CD14-positive monocyte (primary cell): ENCODE results near the gene OGFOD2. TPM values are rescaled to one million over a fixed set of nuclear protein-coding genes. Genes with fewer than 3 reads are reported as not detected.

Experiments
- DNase-seq, 3 donors: peaks; one replicate each; pipeline ENCODE4 v3.0.0-alpha.2; 2011 to 2022
- H2AFZ ChIP-seq: 2 replicates; pipeline ENCODE4 v1.6.0; 2012; ENCODE audit warnings: mild to moderate bottlenecking, low read depth, low read length, inconsistent platforms; ENCODE audit not compliant: insufficient read depth, poor library complexity, severe bottlenecking
- H3K27ac ChIP-seq, 2 donors: 1 replicate in 1 of 2; 2 replicates in 1 of 2; pipeline ENCODE4 v1.5.1; 2012 to 2013; ENCODE audit warnings: low read length in 2 of 2, control low read depth in 1 of 2, inconsistent platforms in 1 of 2, low read depth in 1 of 2, mild to moderate bottlenecking in 1 of 2
- H3K27me3 ChIP-seq, 2 donors: one replicate each; pipeline versions ENCODE4 v1.6.0 to v1.6.1; 2011 to 2013; ENCODE audit warnings: low read length in 2 of 2; ENCODE audit not compliant: control insufficient read depth in 2 of 2, insufficient read depth in 2 of 2
- H3K36me3 ChIP-seq, 2 donors: replicated peaks in 1 of 2; 1 replicate in 1 of 2; 2 replicates in 1 of 2; pipeline versions ENCODE4 v1.5.1 to v1.6.1; 2012 to 2013; ENCODE audit warnings: low read length in 2 of 2, control low read depth in 1 of 2, inconsistent platforms in 1 of 2, mild to moderate bottlenecking in 1 of 2; ENCODE audit not compliant: insufficient read depth in 2 of 2, control insufficient read depth in 1 of 2
- H3K4me1 ChIP-seq, 2 donors: 1 replicate in 1 of 2; 2 replicates in 1 of 2; pipeline versions ENCODE4 v1.5.1 to v1.6.1; 2012 to 2013; ENCODE audit warnings: low read length in 2 of 2, control low read depth in 1 of 2, inconsistent platforms in 1 of 2, mild to moderate bottlenecking in 1 of 2, moderate library complexity in 1 of 2; ENCODE audit not compliant: insufficient read depth in 2 of 2, control insufficient read depth in 1 of 2
- H3K4me2 ChIP-seq: replicated peaks from 2 replicates; pipeline ENCODE3; 2012; ENCODE audit warnings: low read length, moderate library complexity, mild to moderate bottlenecking; ENCODE audit not compliant: poor library complexity, severe bottlenecking; ENCODE audit errors: extremely low read depth
- H3K4me3 ChIP-seq, 3 experiments: fragments of 200-600 bp in 1 of 3; sonication (generic) in 1 of 3; replicated peaks in 1 of 3; 1 replicate in 2 of 3; 2 replicates in 1 of 3; pipeline ENCODE4 v1.5.1; 2011 to 2013; ENCODE audit warnings: low read length in 3 of 3, mild to moderate bottlenecking in 3 of 3, control low read depth in 2 of 3, low read depth in 2 of 3, inconsistent platforms in 1 of 3, moderate library complexity in 1 of 3
- H3K79me2 ChIP-seq: 2 replicates; pipeline ENCODE4 v1.6.0; 2012; ENCODE audit warnings: mild to moderate bottlenecking, control low read depth, inconsistent platforms, low read length, moderate library complexity; ENCODE audit not compliant: insufficient read depth
- H3K9ac ChIP-seq: 2 replicates; pipeline ENCODE4 v1.6.0; 2017; ENCODE audit warnings: low read length, mild to moderate bottlenecking; ENCODE audit not compliant: insufficient read depth, poor library complexity, severe bottlenecking
- H3K9me3 ChIP-seq, 2 donors: replicated peaks in 1 of 2; 1 replicate in 1 of 2; 2 replicates in 1 of 2; pipeline versions ENCODE4 v1.5.1 to v1.6.1; 2012 to 2013; ENCODE audit warnings: low read length in 2 of 2, control low read depth in 1 of 2; ENCODE audit not compliant: control insufficient read depth in 1 of 2, insufficient read depth in 1 of 2
- H4K20me1 ChIP-seq: 2 replicates; pipeline ENCODE4 v1.6.0; 2012; ENCODE audit warnings: mild to moderate bottlenecking, low read length, control low read depth, moderate library complexity; ENCODE audit not compliant: insufficient read depth
- H3K27ac Mint-ChIP-seq, 7 donors: one replicate each; pipeline ENCODE4 v1.8.0; 2020; ENCODE audit warnings: mild to moderate bottlenecking in 7 of 7, mixed read lengths in 7 of 7, moderate library complexity in 6 of 7, inconsistent platforms in 2 of 7
- H3K27me3 Mint-ChIP-seq, 3 donors: one replicate each; pipeline ENCODE4 v1.8.0; 2021 to 2022; ENCODE audit warnings: low read depth in 3 of 3, mild to moderate bottlenecking in 3 of 3, mixed read lengths in 3 of 3, moderate library complexity in 3 of 3, inconsistent platforms in 1 of 3
- H3K36me3 Mint-ChIP-seq, 2 donors: one replicate each; pipeline ENCODE4 v1.8.0; 2020; ENCODE audit warnings: mixed read lengths in 2 of 2, inconsistent platforms in 1 of 2, mild to moderate bottlenecking in 1 of 2
- H3K4me1 Mint-ChIP-seq: one replicate; pipeline ENCODE4 v1.8.0; 2020; ENCODE audit warnings: mild to moderate bottlenecking, mixed read lengths
- H3K4me3 Mint-ChIP-seq, 2 donors: one replicate each; pipeline ENCODE4 v1.8.0; 2020; ENCODE audit warnings: mild to moderate bottlenecking in 2 of 2, mixed read lengths in 2 of 2, moderate library complexity in 1 of 2
- H3K9me3 Mint-ChIP-seq, 7 donors: one replicate each; pipeline ENCODE4 v1.8.0; 2020 to 2022; ENCODE audit warnings: mixed read lengths in 7 of 7, mild to moderate bottlenecking in 6 of 7, moderate library complexity in 6 of 7, inconsistent platforms in 2 of 7
- CTCF ChIP-seq: fragments of 200-600 bp; IDR thresholded peaks from one replicate; pipeline ENCODE4 v1.8.0; 2022; ENCODE audit warnings: antibody characterized with exemption, mild to moderate bottlenecking
- WGBS: methylation state at CpG from one replicate; pipeline ENCODE4 v1.1.5; 2013; ENCODE audit warnings: missing lambda C conversion rate; ENCODE audit not compliant: insufficient coverage; 5-methylcytosine and 5-hydroxymethylcytosine counted together
- intact Hi-C, 2 donors: fragments of 100-400 bp; cut with micrococcal nuclease; formaldehyde crosslinking; loops; one replicate each; pipeline versions ENCODE4 v1.15.0 to v1.15.1; 2023
- polyA plus RNA-seq, 3 donors: library from polyadenylated mRNA; depleted of rRNA in 1 of 3; unstranded in 2 of 3; stranded (reverse) in 1 of 3; fragments of 300-500 nt in 2 of 3; fragments of >200 nt in 1 of 3; fragmentation: Illumina TruSeq in 2 of 3; gene quantifications; 1 replicate in 2 of 3; 2 replicates in 1 of 3; pipeline ENCODE4 v1.2.3, GENCODE V29; 2012 to 2021

The OGFOD2 gene
- polyA plus RNA-seq, 3 donors = 13.0 to 30.3 (median 13.6) TPM

GRCh38 chr12:123017753-123018152 lies 42.7 kb downstream of the OGFOD2 start:
- no peaks in the 10 kb centered on the region for H3K4me1 ChIP-seq
- no peaks in the 10 kb centered on the region for H3K36me3 Mint-ChIP-seq
- intact Hi-C loops = no loop called here
- DNase-seq = no peak
- H4K20me1 ChIP-seq = no peaks in the 10 kb centered on the region
- no peak overlapping the region for H2AFZ ChIP-seq
- H3K27ac Mint-ChIP-seq = no peak overlapping the region
- H3K4me2 ChIP-seq = no peak overlapping the region
- peaks cover 0 to 4% (median 0%) of the 10 kb centered on the region in 7 donors for H3K9me3 Mint-ChIP-seq
- peaks cover 1 to 2% (median 2%) of the 10 kb centered on the region in 3 donors for H3K27me3 Mint-ChIP-seq
- WGBS = no CpG with 5 or more reads among the region's 1 CpG
- H3K27ac ChIP-seq = no peak overlapping the region
- H3K4me3 ChIP-seq = no peak overlapping the region
- no peaks in the 10 kb centered on the region for H3K36me3 ChIP-seq
- H3K4me1 Mint-ChIP-seq = no peaks in the 10 kb centered on the region
- H3K9me3 ChIP-seq = peaks cover 0 to 5% of the 10 kb centered on the region in 2 donors
- no peak overlapping the region for H3K9ac ChIP-seq
- no peak overlapping the region for H3K4me3 Mint-ChIP-seq
- no peaks in the 10 kb centered on the region for H3K79me2 ChIP-seq
- TF ChIP-seq CTCF = no peak
- no peaks in the 10 kb centered on the region for H3K27me3 ChIP-seq

DNA sequence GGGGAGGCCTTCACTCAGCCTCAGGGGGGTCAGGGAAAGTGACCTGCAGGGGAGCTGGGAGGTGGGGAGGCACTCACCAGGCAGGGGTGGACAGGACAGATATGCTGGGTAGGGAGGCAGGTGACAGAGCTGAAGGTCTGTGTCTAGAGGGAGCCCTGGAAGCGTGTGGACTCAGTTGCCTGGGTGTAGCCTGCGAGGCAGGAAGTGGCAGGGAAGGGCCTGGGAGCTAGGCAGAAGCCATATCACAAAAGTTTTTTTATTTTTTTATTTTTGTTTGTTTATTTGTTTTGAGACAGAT lies 44.7 kb downstream of the OGFOD2 start:
- no peaks in the 10 kb centered on the region for H3K4me1 ChIP-seq
- H3K27me3 ChIP-seq = no peaks in the 10 kb centered on the region
- no peaks in the 10 kb centered on the region for H3K9me3 ChIP-seq
- TF ChIP-seq CTCF = no peak
- Mint-ChIP-seq H3K4me3 (no peak overlapping the region), H3K27ac (peak overlapping the region in 2 of 7 donors; percentile 19 to 76), H3K36me3 (no peaks in the 10 kb centered on the region), H3K4me1 (no peaks in the 10 kb centered on the region), H3K9me3 (no peaks in the 10 kb centered on the region), H3K27me3 (peaks cover 0 to 3% (median 2%) of the 10 kb centered on the region in 3 donors)
- H3K9ac ChIP-seq = no peak overlapping the region
- intact Hi-C loops = no loop called here
- WGBS = 100% methylated on average over 2 of the region's 2 CpGs
- H3K4me2 ChIP-seq = no peak overlapping the region
- no peaks in the 10 kb centered on the region for H3K36me3 ChIP-seq
- no peak overlapping the region for H2AFZ ChIP-seq
- no peak overlapping the region for H3K4me3 ChIP-seq
- no peak overlapping the region for H3K27ac ChIP-seq
- no peak for DNase-seq
- no peaks in the 10 kb centered on the region for H4K20me1 ChIP-seq
- no peaks in the 10 kb centered on the region for H3K79me2 ChIP-seq
